HG03354 (cell line): Measurements from ENCODE around the gene CIAO1.
"Not testable (repeated sequence)": the region's sequence is repeated elsewhere in the genome, so short reads cannot be mapped to it uniquely, and the experiment has no call there.

Experiments used
- ATAC-seq: cut with Tn5 transposase; IDR thresholded peaks from one replicate; pipeline ENCODE4 v1.9.1; 2021; ENCODE audit warnings: mild to moderate bottlenecking; ENCODE audit not compliant: unreplicated experiment, poor library complexity, severe bottlenecking

Gene CIAO1

GRCh38 chr2:96248624-96249023 is 17.4 kb upstream of the CIAO1 start:
- ATAC-seq: no peak

GRCh38 chr2:96249654-96250053 is 16.4 kb upstream of the CIAO1 start:
- ATAC-seq: no peak

GRCh38 chr2:96250188-96250587 is 15.8 kb upstream of the CIAO1 start:
- ATAC-seq: no peak

GRCh38 chr2:96251721-96252292 is 14.2 kb upstream of the CIAO1 start:
- no peak for ATAC-seq

- ATAC-seq: no peak
Measured at GRCh38 chr2:96252526-96252925, 13.5 kb upstream of the CIAO1 start.

- ATAC-seq: no peak
Measured at GRCh38 chr2:96253006-96253405, 13.0 kb upstream of the CIAO1 start.

- no peak for ATAC-seq
Measured at GRCh38 chr2:96254571-96254970, 11.5 kb upstream of the CIAO1 start.

GRCh38 chr2:96256611-96257113 is 9.4 kb upstream of the CIAO1 start:
- ATAC-seq: no peak

- not testable (repeated sequence) for ATAC-seq
Measured at GRCh38 chr2:96257744-96258143, 8.3 kb upstream of the CIAO1 start.

GRCh38 chr2:96258166-96259022 is 7.6 kb upstream of the CIAO1 start:
- no peak for ATAC-seq

- no peak for ATAC-seq
Measured at GRCh38 chr2:96259497-96259921, 6.5 kb upstream of the CIAO1 start.

- ATAC-seq: peak; percentile 39
Measured at GRCh38 chr2:96260387-96261260, 5.4 kb upstream of the CIAO1 start.

- ATAC-seq: no peak
Measured at GRCh38 chr2:96261328-96262003, 4.6 kb upstream of the CIAO1 start.

- no peak for ATAC-seq
Measured at GRCh38 chr2:96262306-96262705, 3.7 kb upstream of the CIAO1 start.

- no peak for ATAC-seq
Measured at GRCh38 chr2:96264086-96264485, 1.9 kb upstream of the CIAO1 start.

- peak; percentile 5 for ATAC-seq
Measured at GRCh38 chr2:96264656-96265348, 1.2 kb upstream of the CIAO1 start.

GRCh38 chr2:96265349-96265839 is 631 bp upstream of the CIAO1 start:
- ATAC-seq: peak; percentile 22

- no peak for ATAC-seq
Measured at GRCh38 chr2:96267159-96267971, 1.3 kb downstream of the CIAO1 start.
